WERI-Rb-1 (cell line): ENCODE measurements around the gene SPSB4.
"Not testable (repeated sequence)": the region's sequence is repeated elsewhere in the genome, so short reads cannot be mapped to it uniquely, and the experiment has no call there.

Experiments used
- DNase-seq: peaks from one replicate; pipeline ENCODE4 v3.0.0-alpha.2; 2020
- H3K27ac ChIP-seq: fragments of 250-450 bp; sonication (Bioruptor Pico); 2 replicates; pipeline ENCODE4 v1.5.1; 2020; ENCODE audit warnings: mild to moderate bottlenecking, moderate library complexity
- H3K27me3 ChIP-seq: fragments of 250-450 bp; sonication (Bioruptor Pico); 2 replicates; pipeline ENCODE4 v1.5.1; 2021; ENCODE audit warnings: mild to moderate bottlenecking, low read depth, moderate library complexity; ENCODE audit not compliant: insufficient read depth, severe bottlenecking
- H3K36me3 ChIP-seq: fragments of 250-450 bp; sonication (Bioruptor Pico); 2 replicates; pipeline ENCODE4 v1.5.1; 2020; ENCODE audit warnings: mild to moderate bottlenecking, moderate library complexity
- H3K4me3 ChIP-seq: 2 replicates; pipeline ENCODE4 v1.5.1; 2011; ENCODE audit warnings: low read depth, mild to moderate bottlenecking, control low read depth, low read length
- H3K9me3 ChIP-seq: fragments of 250-450 bp; sonication (Bioruptor Pico); 2 replicates; pipeline ENCODE4 v1.5.1; 2021; ENCODE audit warnings: mild to moderate bottlenecking, moderate library complexity; ENCODE audit not compliant: severe bottlenecking
- CTCF ChIP-seq: IDR thresholded peaks from 2 replicates; pipeline ENCODE4 v1.5.1; 2011; ENCODE audit warnings: low read depth, mild to moderate bottlenecking, control low read depth, inconsistent platforms, low read length

Gene SPSB4

GRCh38 chr3:141012571-141012970 lies 38.6 kb upstream of the SPSB4 start:
- TF ChIP-seq CTCF: no peak
- no peaks in the 10 kb centered on the region for H3K9me3 ChIP-seq
- no peaks in the 10 kb centered on the region for H3K36me3 ChIP-seq
- no peak overlapping the region for H3K27ac ChIP-seq
- H3K27me3 ChIP-seq: no peaks in the 10 kb centered on the region
- no peak for DNase-seq
- H3K4me3 ChIP-seq: no peak overlapping the region

- no peak for TF ChIP-seq CTCF
- Histone ChIP-seq H3K27ac (no peak overlapping the region), H3K36me3 (no peaks in the 10 kb centered on the region), H3K4me3 (no peak overlapping the region), H3K27me3 (no peaks in the 10 kb centered on the region), H3K9me3 (no peaks in the 10 kb centered on the region)
- DNase-seq: no peak
Observed at GRCh38 chr3:141015481-141015880, 35.7 kb upstream of the SPSB4 start.

GRCh38 chr3:141017366-141018322 lies 33.5 kb upstream of the SPSB4 start:
- H3K27me3 ChIP-seq, H3K9me3 ChIP-seq, H3K27ac ChIP-seq, H3K4me3 ChIP-seq, DNase-seq, H3K36me3 ChIP-seq: not testable (repeated sequence)

- no peak for DNase-seq
- Histone ChIP-seq H3K4me3 (no peak overlapping the region), H3K27ac (no peak overlapping the region), H3K9me3 (no peaks in the 10 kb centered on the region), H3K27me3 (no peaks in the 10 kb centered on the region), H3K36me3 (no peaks in the 10 kb centered on the region)
- TF ChIP-seq CTCF: no peak
Observed at GRCh38 chr3:141019244-141019643, 31.9 kb upstream of the SPSB4 start.

GRCh38 chr3:141020143-141020830 lies 30.9 kb upstream of the SPSB4 start:
- H3K27ac ChIP-seq: no peak overlapping the region
- TF ChIP-seq CTCF: no peak

GRCh38 chr3:141021261-141021660 lies 29.9 kb upstream of the SPSB4 start:
- no peak for TF ChIP-seq CTCF
- no peaks in the 10 kb centered on the region for H3K9me3 ChIP-seq
- no peaks in the 10 kb centered on the region for H3K27me3 ChIP-seq
- no peak overlapping the region for H3K27ac ChIP-seq
- no peak overlapping the region for H3K4me3 ChIP-seq
- H3K36me3 ChIP-seq: no peaks in the 10 kb centered on the region
- no peak for DNase-seq

More at GRCh38 chr3:141020143-141020830, 30.9 kb upstream of the SPSB4 start:
- Histone ChIP-seq H3K36me3 (no peaks in the 10 kb centered on the region), H3K27me3 (no peaks in the 10 kb centered on the region), H3K4me3 (no peak overlapping the region), H3K9me3 (no peaks in the 10 kb centered on the region)
- no peak for DNase-seq
